ENCODE measurements around the gene ZGRF1.
"Not testable (repeated sequence)": the region's sequence is repeated elsewhere in the genome, so short reads cannot be mapped to it uniquely, and the experiment has no call there.

Gene ZGRF1, protein sequence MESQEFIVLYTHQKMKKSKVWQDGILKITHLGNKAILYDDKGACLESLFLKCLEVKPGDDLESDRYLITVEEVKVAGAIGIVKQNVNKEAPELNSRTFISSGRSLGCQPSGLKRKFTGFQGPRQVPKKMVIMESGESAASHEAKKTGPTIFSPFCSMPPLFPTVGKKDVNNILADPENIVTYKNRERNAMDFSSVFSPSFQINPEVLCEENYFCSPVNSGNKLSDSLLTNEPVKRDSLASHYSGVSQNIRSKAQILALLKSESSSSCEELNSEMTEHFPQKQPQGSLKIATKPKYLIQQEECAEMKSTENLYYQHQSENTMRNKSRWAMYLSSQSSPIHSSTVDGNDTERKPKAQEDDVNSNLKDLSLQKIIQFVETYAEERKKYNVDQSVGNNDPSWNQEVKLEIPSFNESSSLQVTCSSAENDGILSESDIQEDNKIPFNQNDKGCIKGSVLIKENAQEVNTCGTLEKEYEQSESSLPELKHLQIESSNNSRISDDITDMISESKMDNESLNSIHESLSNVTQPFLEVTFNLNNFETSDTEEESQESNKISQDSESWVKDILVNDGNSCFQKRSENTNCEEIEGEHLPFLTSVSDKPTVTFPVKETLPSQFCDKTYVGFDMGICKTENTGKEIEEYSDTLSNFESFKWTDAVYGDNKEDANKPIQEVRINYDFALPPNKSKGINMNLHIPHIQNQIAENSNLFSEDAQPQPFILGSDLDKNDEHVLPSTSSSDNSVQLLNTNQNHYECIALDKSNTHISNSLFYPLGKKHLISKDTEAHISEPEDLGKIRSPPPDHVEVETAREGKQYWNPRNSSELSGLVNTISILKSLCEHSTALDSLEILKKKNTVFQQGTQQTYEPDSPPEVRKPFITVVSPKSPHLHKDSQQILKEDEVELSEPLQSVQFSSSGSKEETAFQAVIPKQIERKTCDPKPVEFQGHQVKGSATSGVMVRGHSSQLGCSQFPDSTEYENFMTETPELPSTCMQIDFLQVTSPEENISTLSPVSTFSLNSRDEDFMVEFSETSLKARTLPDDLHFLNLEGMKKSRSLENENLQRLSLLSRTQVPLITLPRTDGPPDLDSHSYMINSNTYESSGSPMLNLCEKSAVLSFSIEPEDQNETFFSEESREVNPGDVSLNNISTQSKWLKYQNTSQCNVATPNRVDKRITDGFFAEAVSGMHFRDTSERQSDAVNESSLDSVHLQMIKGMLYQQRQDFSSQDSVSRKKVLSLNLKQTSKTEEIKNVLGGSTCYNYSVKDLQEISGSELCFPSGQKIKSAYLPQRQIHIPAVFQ (N-terminal part only)

GRCh38 chr4:112636688-112637551 lies at the start of gene ZGRF1, which contains the start of gene LARP7:
Gene ZGRF1, minus strand, starts transcription at chr4:112636909. Its CDS starts 3,733 bp downstream, at chr4:112633176.
Gene LARP7, plus strand, starts transcription at chr4:112637143. Its CDS starts 7,527 bp downstream, at chr4:112644670.
- DNase-seq = peak; percentile 99

DNA sequence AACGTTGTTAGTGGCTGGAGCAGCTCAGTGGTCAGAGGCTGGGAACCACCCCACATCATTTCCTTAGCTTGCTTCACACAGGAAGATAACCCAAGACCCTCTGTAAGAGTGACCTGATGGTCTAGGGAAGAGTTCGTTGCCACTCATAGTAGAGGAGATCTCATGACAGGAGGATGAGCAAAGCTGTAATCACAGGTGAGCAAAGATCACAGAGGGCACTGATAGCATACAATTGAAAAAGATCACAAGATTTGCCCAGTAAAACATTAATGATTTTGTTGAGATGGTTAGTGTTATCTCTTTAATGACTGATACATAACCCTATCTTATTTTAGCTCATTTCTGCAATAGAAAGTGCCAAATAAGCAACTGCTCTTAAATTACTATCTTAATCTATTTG lies 44.3 kb upstream of the ZGRF1 start:
- DNase-seq = no peak

DNA sequence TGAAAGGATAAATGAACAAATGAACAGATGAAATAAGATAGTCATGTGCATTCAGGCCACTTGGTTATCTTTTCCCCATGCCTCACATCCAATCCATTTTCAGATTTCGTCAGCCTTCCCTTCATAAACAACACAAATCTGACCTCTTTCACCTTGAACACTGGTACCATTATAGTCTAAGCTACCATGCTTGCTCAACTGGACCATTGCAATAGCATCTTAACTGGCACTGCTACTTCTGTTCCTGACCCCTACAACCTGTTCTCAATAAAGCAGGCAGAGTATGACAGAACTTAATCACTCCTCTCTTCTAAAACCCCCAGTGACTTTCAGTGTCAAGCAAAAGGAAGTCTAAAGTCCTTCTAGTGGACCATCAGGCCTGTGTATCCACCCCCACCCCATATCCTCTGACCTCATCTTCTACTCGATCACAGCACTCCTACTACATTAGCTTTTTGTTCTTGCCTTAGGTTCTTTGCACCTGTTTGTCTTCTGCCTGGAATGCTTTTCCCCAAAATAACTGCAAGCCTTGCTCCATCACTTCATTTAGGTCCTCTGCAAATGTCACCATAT lies 40.9 kb upstream of the ZGRF1 start:
- DNase-seq = no peak

DNA sequence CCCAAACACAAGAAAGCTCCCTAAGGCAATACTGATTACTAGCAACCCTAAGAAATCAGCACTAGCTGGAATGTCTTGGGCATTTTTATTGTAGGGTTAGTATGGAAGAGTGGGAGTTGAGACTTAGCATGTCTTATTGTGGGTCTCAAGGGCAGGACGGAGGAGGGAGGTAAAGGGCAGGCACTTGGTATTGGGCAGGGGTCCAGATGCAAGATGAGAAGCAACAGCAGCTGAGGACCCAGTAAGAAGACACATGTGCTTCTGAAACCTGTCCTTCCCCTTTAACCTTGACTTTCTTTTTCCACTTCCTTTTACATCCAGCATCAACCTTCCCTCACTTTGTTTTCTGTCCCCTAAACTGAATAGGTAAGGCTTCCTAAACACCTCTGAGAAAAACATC lies 37.7 kb upstream of the ZGRF1 start:
- no peak for DNase-seq

DNA sequence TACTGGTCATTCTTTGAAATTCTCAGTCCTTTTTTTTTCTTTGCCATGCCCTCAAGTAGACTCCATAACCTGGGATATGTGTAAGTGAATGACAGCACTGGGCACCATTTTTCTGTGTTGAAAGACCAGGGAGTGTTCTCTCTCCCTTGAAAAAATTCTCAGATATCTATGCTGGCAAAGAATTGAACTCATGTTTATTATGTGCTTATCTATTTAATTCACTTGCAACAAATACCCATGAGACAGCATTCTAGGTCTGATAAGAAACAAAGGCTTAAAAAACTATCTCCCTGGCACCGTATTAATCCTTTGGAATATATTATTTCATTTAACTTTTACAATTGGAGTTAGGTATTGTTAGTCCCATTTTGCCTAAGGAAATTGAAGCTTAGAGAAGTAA lies 37.0 kb upstream of the ZGRF1 start:
- no peak for DNase-seq

DNA sequence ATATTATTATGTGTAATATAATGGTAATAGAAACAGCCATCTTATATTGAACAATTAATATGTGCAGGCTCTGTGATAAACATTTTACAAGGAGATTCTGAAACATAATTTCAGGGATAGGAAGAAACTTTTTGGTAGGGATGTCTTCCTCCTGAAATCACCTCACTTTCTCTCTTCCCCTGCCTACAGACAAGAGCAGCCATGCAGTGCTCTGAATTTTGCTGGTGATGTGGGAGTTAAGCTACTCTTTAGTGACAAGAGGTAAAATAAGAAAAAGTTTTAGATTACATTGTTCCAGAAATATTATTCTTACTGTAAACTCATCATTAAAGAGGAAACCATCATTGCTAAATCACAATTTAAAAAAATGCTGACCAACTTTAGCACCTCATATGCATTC lies 36.4 kb upstream of the ZGRF1 start:
- no peak for DNase-seq

DNA sequence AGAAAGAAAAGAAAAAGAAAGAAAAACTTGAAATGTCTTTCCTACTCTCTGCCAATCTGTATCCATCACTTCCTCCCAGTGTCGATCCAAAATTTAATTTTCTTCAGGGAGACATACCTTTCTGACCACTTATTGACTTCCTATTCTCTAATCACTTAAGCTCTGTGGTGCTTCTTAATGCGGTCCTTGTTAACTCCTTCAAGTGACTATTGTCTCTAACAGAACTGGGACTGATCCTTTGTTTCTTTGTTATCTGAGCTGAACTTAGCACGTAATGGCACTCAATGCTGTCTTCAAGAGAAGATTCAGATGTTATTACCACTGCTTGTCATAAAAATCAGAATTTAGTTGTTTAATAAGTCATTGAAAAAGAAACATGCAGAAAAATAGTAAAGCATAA lies 31.4 kb upstream of the ZGRF1 start:
- no peak for DNase-seq

- no peak for DNase-seq
These were observed 27.9 kb upstream of the ZGRF1 start for GRCh38 chr4:112664611-112665010.

GRCh38 chr4:112656115-112656514 lies 19.4 kb upstream of the ZGRF1 start:
- DNase-seq = not testable (repeated sequence)

DNA sequence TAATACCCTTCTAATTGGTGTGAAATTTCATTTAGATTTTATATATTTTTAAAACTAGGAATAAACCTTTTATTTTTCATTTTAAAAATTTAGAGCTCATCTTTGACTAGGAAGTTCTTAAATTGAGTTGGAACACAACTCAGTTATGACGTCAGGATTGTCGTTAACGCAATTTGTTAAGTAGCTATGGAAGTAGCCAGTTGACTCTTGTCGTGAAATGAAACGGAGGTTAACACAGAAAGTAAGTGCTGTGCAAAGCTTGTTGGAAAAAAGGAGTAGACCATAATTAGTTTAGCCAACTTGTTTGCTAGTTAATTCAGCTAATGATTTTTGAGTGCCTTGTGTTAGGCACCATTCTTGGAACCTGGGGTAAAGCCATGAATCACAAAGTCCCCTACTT lies 18.6 kb upstream of the ZGRF1 start:
- DNase-seq = no peak

- DNase-seq = no peak
These were observed 15.5 kb upstream of the ZGRF1 start for GRCh38 chr4:112652216-112652615.

DNA sequence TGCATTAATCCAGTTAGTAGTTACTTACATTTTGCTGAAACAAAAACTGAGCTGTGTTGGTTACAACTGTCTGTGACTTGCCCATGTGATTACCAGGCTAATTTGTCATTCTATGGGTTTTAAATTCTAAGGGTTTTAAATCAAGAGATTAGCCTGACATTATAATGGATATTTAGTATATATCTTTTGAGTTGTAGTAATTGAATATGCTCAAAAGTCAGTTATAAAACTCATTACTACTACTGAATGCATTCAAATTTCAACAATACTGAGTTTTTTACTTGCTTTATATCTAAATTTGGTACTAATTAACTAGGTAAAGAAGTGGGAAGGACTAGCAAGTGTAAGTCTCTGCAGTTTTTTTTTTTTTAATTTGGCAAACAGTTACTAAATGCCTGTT lies 14.9 kb upstream of the ZGRF1 start:
- no peak for DNase-seq

- no peak for DNase-seq
These were observed 13.6 kb upstream of the ZGRF1 start for GRCh38 chr4:112650332-112650731.

DNA sequence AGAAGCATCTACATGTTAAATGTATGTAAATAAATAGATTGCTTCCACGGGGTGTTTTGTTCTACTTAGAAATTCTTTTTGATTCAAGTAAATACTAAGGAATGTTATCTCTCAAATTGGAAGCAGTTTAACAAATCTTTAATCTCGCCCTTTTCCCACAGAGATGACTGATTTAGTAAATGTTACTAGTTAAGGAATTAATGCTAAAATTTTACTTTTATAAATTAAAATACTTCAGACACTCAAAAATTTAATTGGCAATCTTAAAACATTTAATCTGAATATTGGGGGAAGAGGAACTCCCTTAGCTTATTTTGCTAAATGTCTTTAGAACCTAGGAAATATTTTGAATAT lies 12.3 kb upstream of the ZGRF1 start:
- no peak for DNase-seq

- no peak for DNase-seq
These were observed 11.8 kb upstream of the ZGRF1 start for GRCh38 chr4:112648263-112649054.

DNA sequence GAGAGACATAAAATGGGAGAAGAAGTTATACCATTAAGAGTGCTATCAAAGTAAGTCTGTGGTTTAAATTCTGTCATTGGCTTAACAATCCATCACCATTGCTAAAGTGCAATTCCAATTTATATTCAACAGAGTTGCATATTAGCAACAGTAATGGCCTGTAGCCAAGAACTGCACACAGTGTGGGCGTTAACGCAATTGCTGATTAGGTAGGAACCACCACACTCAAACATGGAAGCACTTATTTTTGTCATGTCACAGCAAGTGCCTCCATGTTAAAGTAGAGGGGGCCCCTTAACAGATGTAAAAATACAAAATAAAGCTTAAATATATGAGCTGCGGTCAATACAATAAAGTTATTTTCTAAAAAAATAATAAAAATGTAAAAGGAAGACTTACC lies 11.1 kb upstream of the ZGRF1 start:
- DNase-seq = no peak

GRCh38 chr4:112646632-112647537 lies 10.2 kb upstream of the ZGRF1 start:
- no peak for DNase-seq

DNA sequence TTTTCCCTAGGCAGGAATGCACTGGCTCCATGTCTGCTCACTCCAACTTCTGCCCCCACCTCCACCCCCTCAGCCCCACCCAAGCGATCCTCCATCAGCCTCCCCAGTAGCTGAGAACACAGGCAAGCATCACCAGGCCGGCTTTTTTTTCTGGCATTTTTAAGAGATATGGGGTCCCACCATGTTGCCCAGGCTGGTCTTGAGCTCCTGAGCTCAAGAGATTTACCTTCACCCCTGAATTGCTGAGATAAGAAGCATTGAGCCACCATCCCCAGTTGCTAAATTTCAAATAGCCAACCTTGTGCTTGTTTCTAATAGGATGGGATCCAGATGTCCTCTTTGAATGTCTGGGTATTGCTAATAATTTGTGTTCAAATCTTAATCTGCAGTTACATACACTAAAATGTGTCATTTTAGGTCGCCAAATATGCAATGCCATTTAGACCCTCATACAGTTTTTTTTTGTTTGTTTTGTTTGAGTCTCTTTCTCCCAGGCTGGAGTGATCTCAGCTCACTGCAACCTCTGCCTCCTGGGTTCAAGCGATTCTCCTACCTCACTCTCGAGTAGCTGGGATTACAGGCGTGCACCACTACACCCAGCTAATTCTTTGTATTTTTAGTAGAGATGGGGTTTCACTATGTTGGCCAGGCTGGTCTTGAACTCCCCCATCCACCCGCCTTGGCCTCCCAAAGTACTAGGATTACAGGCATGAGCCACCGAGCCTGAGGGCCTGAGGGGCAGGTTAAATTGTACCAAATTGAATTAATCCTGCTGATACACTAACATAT lies 9.0 kb upstream of the ZGRF1 start:
- no peak for DNase-seq
